HPDE6-E6E7 (cell line): Measurements from ENCODE around the gene FERMT3.

Source experiments
- DNase-seq: peaks from one replicate; pipeline ENCODE4 v3.0.0; 2011; ENCODE audit warnings: missing footprints; ENCODE audit errors: extremely low spot score

FERMT3 gene

GRCh38 chr11:64220798-64221197, 14.3 kb downstream of the FERMT3 start:
- DNase-seq, result no peak

GRCh38 chr11:64222651-64223000, 16.1 kb downstream of the FERMT3 start:
- no peak for DNase-seq

GRCh38 chr11:64223001-64223651, 16.6 kb downstream of the FERMT3 start:
- no peak for DNase-seq

- peak; percentile 67 for DNase-seq
Measured at GRCh38 chr11:64224151-64224890, 17.8 kb downstream of the FERMT3 start.

GRCh38 chr11:64224891-64225607, 18.5 kb downstream of the FERMT3 start:
- DNase-seq, result no peak

- peak; percentile 72 for DNase-seq
Measured at GRCh38 chr11:64225608-64226506, 19.3 kb downstream of the FERMT3 start, which contains the start of the genes NUDT22 and TRPT1. Gene NUDT22 (plus strand): TSS chr11:64226274. CDS start chr11:64226653, 379 bp downstream. Gene TRPT1 (minus strand): TSS chr11:64226186. CDS start chr11:64225860, 326 bp downstream.

GRCh38 chr11:64226507-64227051, 20.1 kb downstream of the FERMT3 start:
- peak; percentile 17 for DNase-seq

- DNase-seq, result no peak
Measured at GRCh38 chr11:64227405-64227956, 21.0 kb downstream of the FERMT3 start.

GRCh38 chr11:64229090-64229743, 22.7 kb downstream of the FERMT3 start:
- no peak for DNase-seq

GRCh38 chr11:64229744-64230170, 23.2 kb downstream of the FERMT3 start:
- DNase-seq, result no peak

- DNase-seq, result peak; percentile 71
Measured at GRCh38 chr11:64230171-64230984, 23.9 kb downstream of the FERMT3 start, which contains the start of gene DNAJC4. Gene DNAJC4 (plus strand): TSS chr11:64230548. CDS start chr11:64230855, 307 bp downstream.

GRCh38 chr11:64230985-64231365, 24.5 kb downstream of the FERMT3 start:
- DNase-seq, result no peak

- DNase-seq, result no peak
Measured at GRCh38 chr11:64231546-64231945, 25.0 kb downstream of the FERMT3 start.

- DNase-seq, result no peak
Measured at GRCh38 chr11:64232182-64232966, 25.9 kb downstream of the FERMT3 start.

- no peak for DNase-seq
Measured at GRCh38 chr11:64232967-64233315, 26.4 kb downstream of the FERMT3 start.

GRCh38 chr11:64233913-64234586, 27.5 kb downstream of the FERMT3 start, which contains the start of gene VEGFB:
Gene VEGFB (plus strand): TSS chr11:64234584. CDS start chr11:64234834, 250 bp downstream.
- DNase-seq, result no peak

- DNase-seq, result no peak
Measured at GRCh38 chr11:64234647-64235379, 28.3 kb downstream of the FERMT3 start.
